GM23338 (cell line): ENCODE measurements around the gene ATPAF1. TPM values are rescaled to one million over a fixed set of nuclear protein-coding genes. Genes with fewer than 3 reads are reported as not detected.
A peak's percentile ranks its signal among the peaks of the same experiment; 100 is the strongest.

Experiments used
- ATAC-seq: fragments of 200-7000 bp; cut with Tn5 transposase; 3 replicates; pipeline ENCODE4 v1.9.1; 2020
- DNase-seq: peaks from one replicate; pipeline ENCODE4 v3.0.0-alpha.2; 2015; ENCODE audit warnings: low spot score
- H2AFZ ChIP-seq: fragments of 200-600 bp; sonication (generic); 2 replicates; pipeline ENCODE4 v1.8.0; 2016; ENCODE audit warnings: antibody characterized with exemption, mild to moderate bottlenecking, moderate library complexity
- H3F3A ChIP-seq: fragments of 200-600 bp; sonication (generic); replicated peaks from 2 replicates; pipeline ENCODE4 v1.8.0; 2017; ENCODE audit warnings: antibody characterized with exemption, mixed run types, low read depth
- H3K27ac ChIP-seq: fragments of 200-600 bp; sonication (generic); 2 replicates; pipeline ENCODE4 v1.6.1; 2016; ENCODE audit warnings: low read depth
- H3K27me3 ChIP-seq: fragments of 200-600 bp; sonication (generic); 2 replicates; pipeline ENCODE4 v1.8.0; 2016; ENCODE audit warnings: mild to moderate bottlenecking, mixed run types, moderate library complexity; ENCODE audit not compliant: insufficient read depth
- H3K36me3 ChIP-seq: fragments of 200-600 bp; sonication (generic); 2 replicates; pipeline ENCODE4 v1.8.0; 2016; ENCODE audit warnings: mild to moderate bottlenecking; ENCODE audit not compliant: insufficient read depth
- H3K4me1 ChIP-seq: fragments of 200-600 bp; sonication (generic); 2 replicates; pipeline ENCODE4 v1.8.0; 2016; ENCODE audit warnings: mild to moderate bottlenecking, moderate library complexity; ENCODE audit not compliant: insufficient read depth
- H3K4me2 ChIP-seq: fragments of 200-600 bp; sonication (generic); 2 replicates; pipeline ENCODE4 v1.7.1; 2017; ENCODE audit warnings: mixed run types
- H3K4me3 ChIP-seq: fragments of 200-600 bp; sonication (generic); 2 replicates; pipeline ENCODE4 v1.6.1; 2016; ENCODE audit warnings: mixed run types
- H3K79me2 ChIP-seq: fragments of 200-600 bp; sonication (generic); replicated peaks from 2 replicates; pipeline ENCODE4 v1.8.0; 2017; ENCODE audit warnings: mild to moderate bottlenecking; ENCODE audit not compliant: insufficient read depth
- H3K9me2 ChIP-seq: fragments of 200-600 bp; sonication (generic); 2 replicates; pipeline ENCODE4 v1.8.0; 2017; ENCODE audit not compliant: insufficient read depth
- H4K20me1 ChIP-seq: fragments of 200-600 bp; sonication (generic); replicated peaks from 2 replicates; pipeline ENCODE4 v1.8.0; 2017; ENCODE audit warnings: mild to moderate bottlenecking; ENCODE audit not compliant: insufficient read depth
- H3K27ac Mint-ChIP-seq: 2 replicates; pipeline ENCODE4 v1.8.0; 2020; ENCODE audit warnings: inconsistent platforms, mild to moderate bottlenecking, moderate library complexity, mixed read lengths
- H3K27me3 Mint-ChIP-seq: 3 replicates; pipeline ENCODE4 v1.8.0; 2022; ENCODE audit warnings: low read depth, mild to moderate bottlenecking, moderate library complexity, mixed read lengths, inconsistent platforms; ENCODE audit not compliant: insufficient read depth, poor library complexity
- H3K36me3 Mint-ChIP-seq: 3 replicates; pipeline ENCODE4 v1.8.0; 2021; ENCODE audit warnings: low read depth, mild to moderate bottlenecking, inconsistent platforms, moderate library complexity, mixed read lengths
- H3K4me1 Mint-ChIP-seq: 3 replicates; pipeline ENCODE4 v1.8.0; 2020; ENCODE audit warnings: mild to moderate bottlenecking, inconsistent platforms, mixed read lengths
- H3K4me3 Mint-ChIP-seq: 3 replicates; pipeline ENCODE4 v1.8.0; 2021; ENCODE audit warnings: moderate library complexity, mild to moderate bottlenecking, inconsistent platforms, mixed read lengths
- H3K9me3 Mint-ChIP-seq: 3 replicates; pipeline ENCODE4 v1.8.0; 2020; ENCODE audit warnings: moderate library complexity, mild to moderate bottlenecking, inconsistent platforms, mixed read lengths
- CREB1 ChIP-seq: fragments of 250-450 bp; sonication (Bioruptor Pico); IDR thresholded peaks from 2 replicates; pipeline ENCODE4 v1.5.0; 2020; ENCODE audit warnings: low read depth, mild to moderate bottlenecking, moderate library complexity
- EZH2phosphoT487 ChIP-seq: fragments of 200-600 bp; sonication (generic); IDR thresholded peaks from one replicate; pipeline ENCODE4 v1.8.1; 2018; ENCODE audit warnings: antibody characterized with exemption; ENCODE audit not compliant: unreplicated experiment
- JUNB ChIP-seq: IDR thresholded peaks from one replicate; pipeline ENCODE4 v1.6.1; 2016; ENCODE audit warnings: antibody characterized with exemption; ENCODE audit not compliant: unreplicated experiment
- NANOG ChIP-seq: IDR thresholded peaks from 2 replicates; pipeline ENCODE4 v1.6.1; 2016; ENCODE audit warnings: antibody characterized with exemption, borderline replicate concordance
- POLR2AphosphoS5 ChIP-seq: IDR thresholded peaks from 2 replicates; pipeline ENCODE4 v1.6.1; 2016; ENCODE audit warnings: antibody characterized with exemption, low read depth
- STAT1 ChIP-seq: IDR thresholded peaks from one replicate; pipeline ENCODE4 v1.6.1; 2016; ENCODE audit warnings: antibody characterized with exemption; ENCODE audit not compliant: unreplicated experiment
- ZNF114 ChIP-seq: fragments of 250-450 bp; sonication (Bioruptor Pico); IDR thresholded peaks from 2 replicates; pipeline ENCODE4 v1.5.0; 2020; ENCODE audit warnings: mild to moderate bottlenecking, moderate library complexity
- ZNF331 ChIP-seq: fragments of 250-450 bp; sonication (Bioruptor Pico); IDR thresholded peaks from 2 replicates; pipeline ENCODE4 v1.5.0; 2020; ENCODE audit warnings: low read depth, mild to moderate bottlenecking, moderate library complexity
- polyA plus RNA-seq: library from polyadenylated mRNA; unstranded; fragments of >200 nt; fragmentation: Nextera tagmentation; extraction: Ambion mirVana; gene quantifications from 2 replicates; pipeline ENCODE4 v1.2.1, GENCODE V29; 2016
- total RNA-seq: library from RNA; depleted of rRNA; stranded (reverse); fragments of >200 nt; shearing (Covaris generic); gene quantifications from 2 replicates; pipeline ENCODE4 v1.2.3, GENCODE V29; 2014
- TF ChIP-seq, protein P1 (sequence below), 2 experiments: fragments of 200-600 bp in 1 of 2; sonication (generic) in 1 of 2; conservative IDR thresholded peaks; 2 replicates each; pipeline versions ENCODE4 v1.5.1 to v1.6.1; 2016 to 2017; ENCODE audit warnings: antibody characterized with exemption in 2 of 2, low read depth in 2 of 2, mild to moderate bottlenecking in 2 of 2, moderate library complexity in 1 of 2
- TF ChIP-seq, protein P2 (sequence below): IDR thresholded peaks from 2 replicates; pipeline ENCODE4 v1.6.1; 2016; ENCODE audit warnings: antibody characterized with exemption
- TF ChIP-seq, protein P3 (sequence below): IDR thresholded peaks from one replicate; pipeline ENCODE4 v1.6.1; 2018; ENCODE audit warnings: antibody characterized with exemption; ENCODE audit not compliant: unreplicated experiment
- TF ChIP-seq, protein P4 (sequence below): fragments of 250-450 bp; sonication (Bioruptor Pico); IDR thresholded peaks from 2 replicates; pipeline ENCODE4 v1.5.0; 2020; ENCODE audit warnings: mild to moderate bottlenecking, moderate library complexity

The ATPAF1 gene
- total and polyA plus RNA-seq, 2 experiments from 2014 or later = 41.2 to 67.6 TPM

DNA sequence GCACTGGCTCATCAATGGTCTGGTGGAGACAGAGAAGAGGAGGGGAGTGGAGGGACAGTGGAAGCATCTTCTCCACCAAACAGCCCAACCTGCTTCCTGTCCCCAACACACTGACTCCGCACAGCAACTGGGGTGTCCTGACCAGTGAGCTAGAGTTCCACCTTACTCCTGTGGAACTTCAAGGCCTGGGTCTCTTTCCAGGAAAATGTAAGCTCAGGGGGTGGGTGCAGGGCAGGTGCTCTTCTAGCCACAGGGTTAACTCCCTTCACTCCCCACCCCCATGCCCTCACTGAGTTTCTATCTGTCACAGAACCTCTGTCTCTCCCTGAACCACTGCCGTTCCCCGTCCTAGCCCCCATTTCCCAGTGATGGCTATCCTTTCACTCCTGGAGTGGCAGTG, 52.4 kb downstream of the ATPAF1 start (continued):
- TF ChIP-seq, protein P1, sequence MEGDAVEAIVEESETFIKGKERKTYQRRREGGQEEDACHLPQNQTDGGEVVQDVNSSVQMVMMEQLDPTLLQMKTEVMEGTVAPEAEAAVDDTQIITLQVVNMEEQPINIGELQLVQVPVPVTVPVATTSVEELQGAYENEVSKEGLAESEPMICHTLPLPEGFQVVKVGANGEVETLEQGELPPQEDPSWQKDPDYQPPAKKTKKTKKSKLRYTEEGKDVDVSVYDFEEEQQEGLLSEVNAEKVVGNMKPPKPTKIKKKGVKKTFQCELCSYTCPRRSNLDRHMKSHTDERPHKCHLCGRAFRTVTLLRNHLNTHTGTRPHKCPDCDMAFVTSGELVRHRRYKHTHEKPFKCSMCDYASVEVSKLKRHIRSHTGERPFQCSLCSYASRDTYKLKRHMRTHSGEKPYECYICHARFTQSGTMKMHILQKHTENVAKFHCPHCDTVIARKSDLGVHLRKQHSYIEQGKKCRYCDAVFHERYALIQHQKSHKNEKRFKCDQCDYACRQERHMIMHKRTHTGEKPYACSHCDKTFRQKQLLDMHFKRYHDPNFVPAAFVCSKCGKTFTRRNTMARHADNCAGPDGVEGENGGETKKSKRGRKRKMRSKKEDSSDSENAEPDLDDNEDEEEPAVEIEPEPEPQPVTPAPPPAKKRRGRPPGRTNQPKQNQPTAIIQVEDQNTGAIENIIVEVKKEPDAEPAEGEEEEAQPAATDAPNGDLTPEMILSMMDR (conservative IDR thresholded peaks at IDR 0.05; ENCODE audit: low read depth in 2 of 2) = no peak
- TF ChIP-seq POLR2AphosphoS5 (no peak), ZNF331 (CRISPR knock-in tag) (no peak), NANOG (no peak), EZH2phosphoT487 (no peak), CREB1 (CRISPR knock-in tag) (no peak)
- TF ChIP-seq, protein P2, sequence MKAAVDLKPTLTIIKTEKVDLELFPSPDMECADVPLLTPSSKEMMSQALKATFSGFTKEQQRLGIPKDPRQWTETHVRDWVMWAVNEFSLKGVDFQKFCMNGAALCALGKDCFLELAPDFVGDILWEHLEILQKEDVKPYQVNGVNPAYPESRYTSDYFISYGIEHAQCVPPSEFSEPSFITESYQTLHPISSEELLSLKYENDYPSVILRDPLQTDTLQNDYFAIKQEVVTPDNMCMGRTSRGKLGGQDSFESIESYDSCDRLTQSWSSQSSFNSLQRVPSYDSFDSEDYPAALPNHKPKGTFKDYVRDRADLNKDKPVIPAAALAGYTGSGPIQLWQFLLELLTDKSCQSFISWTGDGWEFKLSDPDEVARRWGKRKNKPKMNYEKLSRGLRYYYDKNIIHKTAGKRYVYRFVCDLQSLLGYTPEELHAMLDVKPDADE = no peak
- TF ChIP-seq, protein P3, sequence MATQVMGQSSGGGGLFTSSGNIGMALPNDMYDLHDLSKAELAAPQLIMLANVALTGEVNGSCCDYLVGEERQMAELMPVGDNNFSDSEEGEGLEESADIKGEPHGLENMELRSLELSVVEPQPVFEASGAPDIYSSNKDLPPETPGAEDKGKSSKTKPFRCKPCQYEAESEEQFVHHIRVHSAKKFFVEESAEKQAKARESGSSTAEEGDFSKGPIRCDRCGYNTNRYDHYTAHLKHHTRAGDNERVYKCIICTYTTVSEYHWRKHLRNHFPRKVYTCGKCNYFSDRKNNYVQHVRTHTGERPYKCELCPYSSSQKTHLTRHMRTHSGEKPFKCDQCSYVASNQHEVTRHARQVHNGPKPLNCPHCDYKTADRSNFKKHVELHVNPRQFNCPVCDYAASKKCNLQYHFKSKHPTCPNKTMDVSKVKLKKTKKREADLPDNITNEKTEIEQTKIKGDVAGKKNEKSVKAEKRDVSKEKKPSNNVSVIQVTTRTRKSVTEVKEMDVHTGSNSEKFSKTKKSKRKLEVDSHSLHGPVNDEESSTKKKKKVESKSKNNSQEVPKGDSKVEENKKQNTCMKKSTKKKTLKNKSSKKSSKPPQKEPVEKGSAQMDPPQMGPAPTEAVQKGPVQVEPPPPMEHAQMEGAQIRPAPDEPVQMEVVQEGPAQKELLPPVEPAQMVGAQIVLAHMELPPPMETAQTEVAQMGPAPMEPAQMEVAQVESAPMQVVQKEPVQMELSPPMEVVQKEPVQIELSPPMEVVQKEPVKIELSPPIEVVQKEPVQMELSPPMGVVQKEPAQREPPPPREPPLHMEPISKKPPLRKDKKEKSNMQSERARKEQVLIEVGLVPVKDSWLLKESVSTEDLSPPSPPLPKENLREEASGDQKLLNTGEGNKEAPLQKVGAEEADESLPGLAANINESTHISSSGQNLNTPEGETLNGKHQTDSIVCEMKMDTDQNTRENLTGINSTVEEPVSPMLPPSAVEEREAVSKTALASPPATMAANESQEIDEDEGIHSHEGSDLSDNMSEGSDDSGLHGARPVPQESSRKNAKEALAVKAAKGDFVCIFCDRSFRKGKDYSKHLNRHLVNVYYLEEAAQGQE = no peak

DNA sequence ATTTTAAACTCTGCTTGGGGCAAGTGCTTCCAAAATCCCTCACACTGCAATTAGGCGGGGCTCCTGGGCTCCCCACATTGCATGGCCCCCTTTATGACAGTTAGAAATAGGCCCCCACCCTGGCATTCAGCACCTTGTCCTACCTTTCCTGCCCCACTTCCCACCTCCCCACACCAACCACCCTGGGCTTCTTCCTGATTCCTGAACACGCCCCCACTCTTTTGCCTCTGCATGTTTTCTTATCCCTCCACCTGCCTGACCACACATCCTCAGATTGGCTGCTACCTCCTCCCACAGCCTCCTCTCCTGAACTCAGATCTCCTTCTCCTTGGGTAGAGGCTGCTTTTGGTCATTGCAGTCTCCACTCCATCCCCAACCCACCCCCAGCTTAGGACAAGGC, 53.1 kb downstream of the ATPAF1 start:
- no peak overlapping the region for H3K27ac Mint-ChIP-seq
- H3K4me2 ChIP-seq = no peak overlapping the region
- TF ChIP-seq STAT1 (no peak), CREB1 (CRISPR knock-in tag) (no peak), JUNB (no peak), ZNF114 (CRISPR knock-in tag) (no peak)
- TF ChIP-seq, protein P4, sequence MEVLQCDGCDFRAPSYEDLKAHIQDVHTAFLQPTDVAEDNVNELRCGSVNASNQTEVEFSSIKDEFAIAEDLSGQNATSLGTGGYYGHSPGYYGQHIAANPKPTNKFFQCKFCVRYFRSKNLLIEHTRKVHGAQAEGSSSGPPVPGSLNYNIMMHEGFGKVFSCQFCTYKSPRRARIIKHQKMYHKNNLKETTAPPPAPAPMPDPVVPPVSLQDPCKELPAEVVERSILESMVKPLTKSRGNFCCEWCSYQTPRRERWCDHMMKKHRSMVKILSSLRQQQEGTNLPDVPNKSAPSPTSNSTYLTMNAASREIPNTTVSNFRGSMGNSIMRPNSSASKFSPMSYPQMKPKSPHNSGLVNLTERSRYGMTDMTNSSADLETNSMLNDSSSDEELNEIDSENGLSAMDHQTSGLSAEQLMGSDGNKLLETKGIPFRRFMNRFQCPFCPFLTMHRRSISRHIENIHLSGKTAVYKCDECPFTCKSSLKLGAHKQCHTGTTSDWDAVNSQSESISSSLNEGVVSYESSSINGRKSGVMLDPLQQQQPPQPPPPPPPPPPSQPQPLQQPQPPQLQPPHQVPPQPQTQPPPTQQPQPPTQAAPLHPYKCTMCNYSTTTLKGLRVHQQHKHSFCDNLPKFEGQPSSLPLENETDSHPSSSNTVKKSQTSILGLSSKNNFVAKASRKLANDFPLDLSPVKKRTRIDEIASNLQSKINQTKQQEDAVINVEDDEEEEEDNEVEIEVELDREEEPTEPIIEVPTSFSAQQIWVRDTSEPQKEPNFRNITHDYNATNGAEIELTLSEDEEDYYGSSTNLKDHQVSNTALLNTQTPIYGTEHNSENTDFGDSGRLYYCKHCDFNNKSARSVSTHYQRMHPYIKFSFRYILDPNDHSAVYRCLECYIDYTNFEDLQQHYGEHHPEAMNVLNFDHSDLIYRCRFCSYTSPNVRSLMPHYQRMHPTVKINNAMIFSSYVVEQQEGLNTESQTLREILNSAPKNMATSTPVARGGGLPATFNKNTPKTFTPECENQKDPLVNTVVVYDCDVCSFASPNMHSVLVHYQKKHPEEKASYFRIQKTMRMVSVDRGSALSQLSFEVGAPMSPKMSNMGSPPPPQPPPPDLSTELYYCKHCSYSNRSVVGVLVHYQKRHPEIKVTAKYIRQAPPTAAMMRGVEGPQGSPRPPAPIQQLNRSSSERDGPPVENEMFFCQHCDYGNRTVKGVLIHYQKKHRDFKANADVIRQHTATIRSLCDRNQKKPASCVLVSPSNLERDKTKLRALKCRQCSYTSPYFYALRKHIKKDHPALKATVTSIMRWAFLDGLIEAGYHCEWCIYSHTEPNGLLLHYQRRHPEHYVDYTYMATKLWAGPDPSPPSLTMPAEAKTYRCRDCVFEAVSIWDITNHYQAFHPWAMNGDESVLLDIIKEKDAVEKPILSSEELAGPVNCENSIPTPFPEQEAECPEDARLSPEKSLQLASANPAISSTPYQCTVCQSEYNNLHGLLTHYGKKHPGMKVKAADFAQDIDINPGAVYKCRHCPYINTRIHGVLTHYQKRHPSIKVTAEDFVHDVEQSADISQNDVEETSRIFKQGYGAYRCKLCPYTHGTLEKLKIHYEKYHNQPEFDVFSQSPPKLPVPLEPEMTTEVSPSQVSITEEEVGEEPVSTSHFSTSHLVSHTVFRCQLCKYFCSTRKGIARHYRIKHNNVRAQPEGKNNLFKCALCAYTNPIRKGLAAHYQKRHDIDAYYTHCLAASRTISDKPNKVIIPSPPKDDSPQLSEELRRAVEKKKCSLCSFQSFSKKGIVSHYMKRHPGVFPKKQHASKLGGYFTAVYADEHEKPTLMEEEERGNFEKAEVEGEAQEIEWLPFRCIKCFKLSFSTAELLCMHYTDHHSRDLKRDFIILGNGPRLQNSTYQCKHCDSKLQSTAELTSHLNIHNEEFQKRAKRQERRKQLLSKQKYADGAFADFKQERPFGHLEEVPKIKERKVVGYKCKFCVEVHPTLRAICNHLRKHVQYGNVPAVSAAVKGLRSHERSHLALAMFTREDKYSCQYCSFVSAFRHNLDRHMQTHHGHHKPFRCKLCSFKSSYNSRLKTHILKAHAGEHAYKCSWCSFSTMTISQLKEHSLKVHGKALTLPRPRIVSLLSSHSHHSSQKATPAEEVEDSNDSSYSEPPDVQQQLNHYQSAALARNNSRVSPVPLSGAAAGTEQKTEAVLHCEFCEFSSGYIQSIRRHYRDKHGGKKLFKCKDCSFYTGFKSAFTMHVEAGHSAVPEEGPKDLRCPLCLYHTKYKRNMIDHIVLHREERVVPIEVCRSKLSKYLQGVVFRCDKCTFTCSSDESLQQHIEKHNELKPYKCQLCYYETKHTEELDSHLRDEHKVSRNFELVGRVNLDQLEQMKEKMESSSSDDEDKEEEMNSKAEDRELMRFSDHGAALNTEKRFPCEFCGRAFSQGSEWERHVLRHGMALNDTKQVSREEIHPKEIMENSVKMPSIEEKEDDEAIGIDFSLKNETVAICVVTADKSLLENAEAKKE (CRISPR knock-in tag) = no peak

More for the DNA sequence above, 53.1 kb downstream of the ATPAF1 start:
- Histone ChIP-seq H3K4me1 (peaks cover 34% of the 10 kb centered on the region), H3K79me2 (no peaks in the 10 kb centered on the region), H3K27me3 (peaks cover 20% of the 10 kb centered on the region), H3K36me3 (no peaks in the 10 kb centered on the region), H3F3A (no peaks in the 10 kb centered on the region), H3K9me2 (no peaks in the 10 kb centered on the region), H3K27ac (no peak overlapping the region), H4K20me1 (no peaks in the 10 kb centered on the region), H3K4me3 (no peak overlapping the region), H2AFZ (no peak overlapping the region)
- ATAC-seq (no peak), DNase-seq (no peak)
- Mint-ChIP-seq H3K36me3 (peaks cover under 1% of the 10 kb centered on the region; the same call in 2 of the 3 replicates), H3K27me3 (peaks cover 26% of the 10 kb centered on the region), H3K4me3 (peak overlapping the region; percentile 85; the same call in 1 of the 3 replicates), H3K9me3 (no peaks in the 10 kb centered on the region), H3K4me1 (peaks cover 60% of the 10 kb centered on the region)
